AG10803 (cell line): Measurements from ENCODE around the gene PSMB3.
"Not testable (repeated sequence)": the region's sequence is repeated elsewhere in the genome, so short reads cannot be mapped to it uniquely, and the experiment has no call there.

Source experiments
- DNase-seq: peaks from one replicate; pipeline ENCODE4 v3.0.0; 2010; ENCODE audit warnings: low read depth
- H3K4me3 ChIP-seq: 2 replicates; pipeline ENCODE4 v1.5.1; 2011; ENCODE audit warnings: mild to moderate bottlenecking, low read length, control low read depth
- TF ChIP-seq, protein P1 (sequence below): conservative IDR thresholded peaks from 2 replicates; pipeline ENCODE4 v1.5.1; 2011; ENCODE audit warnings: mild to moderate bottlenecking, low read length, control low read depth, inconsistent platforms

The PSMB3 gene

DNA sequence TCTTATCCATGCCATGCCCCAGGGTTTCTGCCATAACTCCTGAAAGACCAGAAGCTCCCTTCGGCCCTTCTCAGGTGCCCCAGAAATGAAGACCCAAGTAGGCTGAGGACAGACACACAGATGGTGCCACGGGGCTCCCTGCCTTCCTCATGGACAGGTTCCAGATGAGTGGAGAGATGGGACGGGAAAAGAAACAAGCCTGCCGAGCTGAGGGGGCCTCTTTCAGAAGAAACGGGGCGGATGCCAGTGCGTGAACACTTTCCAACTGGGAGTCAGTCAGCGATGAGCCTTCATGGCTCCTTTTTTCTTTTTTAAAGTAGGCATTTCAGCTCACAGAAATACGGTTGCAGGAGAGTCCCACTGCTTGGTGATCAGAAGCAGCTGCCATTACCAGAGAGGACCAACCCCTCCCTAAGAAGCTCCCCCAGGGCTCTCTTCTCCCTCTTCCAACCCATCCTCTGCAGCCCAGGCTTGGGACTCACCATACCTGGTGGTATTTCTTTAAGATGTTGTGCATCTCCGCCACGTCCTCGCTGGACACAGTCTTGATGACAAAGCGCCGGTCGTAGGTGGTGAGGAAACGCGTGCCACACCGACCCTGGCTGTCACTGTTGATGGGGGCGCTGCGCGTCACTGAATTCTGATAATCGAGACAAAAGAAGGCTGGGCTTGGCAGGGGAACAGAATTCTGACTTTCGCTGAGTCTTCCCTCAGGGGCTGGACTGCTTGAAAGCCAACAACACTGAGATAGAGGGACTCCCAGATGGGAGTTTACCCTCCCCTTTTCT lies 27.6 kb downstream of the PSMB3 start:
- TF ChIP-seq, protein P1, sequence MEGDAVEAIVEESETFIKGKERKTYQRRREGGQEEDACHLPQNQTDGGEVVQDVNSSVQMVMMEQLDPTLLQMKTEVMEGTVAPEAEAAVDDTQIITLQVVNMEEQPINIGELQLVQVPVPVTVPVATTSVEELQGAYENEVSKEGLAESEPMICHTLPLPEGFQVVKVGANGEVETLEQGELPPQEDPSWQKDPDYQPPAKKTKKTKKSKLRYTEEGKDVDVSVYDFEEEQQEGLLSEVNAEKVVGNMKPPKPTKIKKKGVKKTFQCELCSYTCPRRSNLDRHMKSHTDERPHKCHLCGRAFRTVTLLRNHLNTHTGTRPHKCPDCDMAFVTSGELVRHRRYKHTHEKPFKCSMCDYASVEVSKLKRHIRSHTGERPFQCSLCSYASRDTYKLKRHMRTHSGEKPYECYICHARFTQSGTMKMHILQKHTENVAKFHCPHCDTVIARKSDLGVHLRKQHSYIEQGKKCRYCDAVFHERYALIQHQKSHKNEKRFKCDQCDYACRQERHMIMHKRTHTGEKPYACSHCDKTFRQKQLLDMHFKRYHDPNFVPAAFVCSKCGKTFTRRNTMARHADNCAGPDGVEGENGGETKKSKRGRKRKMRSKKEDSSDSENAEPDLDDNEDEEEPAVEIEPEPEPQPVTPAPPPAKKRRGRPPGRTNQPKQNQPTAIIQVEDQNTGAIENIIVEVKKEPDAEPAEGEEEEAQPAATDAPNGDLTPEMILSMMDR = no peak
- no peak overlapping the region for H3K4me3 ChIP-seq
- DNase-seq = no peak

DNA sequence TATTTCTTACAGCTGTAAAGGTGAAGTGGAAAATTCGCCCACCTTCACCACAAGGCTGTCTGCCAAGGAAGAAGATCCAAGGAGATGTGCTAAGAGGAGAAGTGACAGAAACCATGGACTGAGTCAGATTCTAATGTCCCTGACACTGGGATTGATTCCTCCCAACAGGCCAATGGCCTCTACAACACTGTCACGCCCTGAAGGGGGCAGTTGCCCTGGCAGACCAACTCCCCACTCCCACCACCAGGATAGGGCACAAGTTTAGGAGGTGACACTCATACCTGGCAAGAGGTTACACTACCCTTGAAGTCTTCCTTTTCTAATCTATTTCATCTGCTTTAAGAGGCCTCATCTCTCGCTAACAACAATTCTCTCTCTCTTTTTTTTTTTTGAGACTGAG lies 30.7 kb downstream of the PSMB3 start:
- TF ChIP-seq, protein P1 = no peak
- no peak for DNase-seq
- H3K4me3 ChIP-seq = no peak overlapping the region

DNA sequence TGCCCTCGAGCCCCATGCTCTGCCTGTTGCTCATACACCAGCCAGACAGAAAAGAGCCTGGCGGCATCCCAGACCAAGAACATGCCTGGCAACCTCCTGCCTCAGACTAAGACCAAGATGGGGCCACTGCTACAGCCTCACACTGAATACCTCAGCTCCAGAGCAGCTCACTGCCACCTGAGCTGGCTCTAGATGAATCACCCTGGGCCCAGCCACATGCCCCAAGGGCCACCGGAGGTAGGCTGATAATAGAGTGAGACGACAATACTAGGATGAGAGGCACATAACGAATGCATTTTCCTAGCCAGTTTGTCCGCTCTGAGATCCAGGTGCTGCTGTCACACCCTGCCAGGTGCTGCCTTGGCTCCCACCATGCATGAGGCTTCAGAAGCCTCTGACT lies 33.8 kb downstream of the PSMB3 start:
- DNase-seq = no peak

DNA sequence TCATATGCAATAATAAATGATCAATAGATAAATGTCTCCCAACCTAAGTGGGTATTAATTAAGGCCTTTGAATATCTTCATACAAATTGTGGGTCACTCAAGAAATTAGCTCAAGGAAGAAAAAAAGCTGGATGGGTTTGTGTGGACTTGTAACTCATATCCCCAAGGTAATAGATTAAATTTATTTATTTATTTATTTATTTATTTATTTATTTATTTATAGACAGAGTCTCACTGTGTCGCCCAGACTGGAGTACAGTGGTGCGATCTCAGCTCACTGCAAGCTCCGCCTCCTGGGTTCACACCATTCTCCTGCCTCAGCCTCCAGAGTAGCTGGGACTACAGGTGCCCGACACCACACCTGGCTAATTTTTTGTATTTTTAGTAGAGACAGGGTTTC lies 35.5 kb downstream of the PSMB3 start:
- H3K4me3 ChIP-seq, DNase-seq: not testable (repeated sequence)

More for the DNA sequence above, 33.8 kb downstream of the PSMB3 start:
- TF ChIP-seq, protein P1 = no peak
- no peak overlapping the region for H3K4me3 ChIP-seq

DNA sequence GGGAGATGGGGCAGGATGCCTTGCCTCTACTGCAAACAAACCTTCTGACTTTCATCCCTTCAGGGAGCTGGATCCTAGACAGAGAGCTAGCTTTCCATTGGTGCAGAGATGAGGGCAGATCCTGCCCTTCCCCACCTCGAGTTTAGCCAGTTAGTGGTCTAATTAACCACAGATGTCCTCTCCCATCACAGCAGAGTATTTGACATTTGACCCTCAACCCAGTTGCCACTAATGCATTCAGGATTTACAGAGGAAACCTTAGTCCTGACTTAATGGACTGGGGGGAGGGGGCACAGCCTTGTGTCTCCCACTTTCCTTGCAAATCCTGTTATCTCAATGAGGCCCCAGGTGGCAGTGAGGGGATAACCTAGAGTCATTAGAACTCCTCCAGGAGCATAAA lies 36.6 kb downstream of the PSMB3 start:
- TF ChIP-seq, protein P1 = no peak
- H3K4me3 ChIP-seq = no peak overlapping the region

DNA sequence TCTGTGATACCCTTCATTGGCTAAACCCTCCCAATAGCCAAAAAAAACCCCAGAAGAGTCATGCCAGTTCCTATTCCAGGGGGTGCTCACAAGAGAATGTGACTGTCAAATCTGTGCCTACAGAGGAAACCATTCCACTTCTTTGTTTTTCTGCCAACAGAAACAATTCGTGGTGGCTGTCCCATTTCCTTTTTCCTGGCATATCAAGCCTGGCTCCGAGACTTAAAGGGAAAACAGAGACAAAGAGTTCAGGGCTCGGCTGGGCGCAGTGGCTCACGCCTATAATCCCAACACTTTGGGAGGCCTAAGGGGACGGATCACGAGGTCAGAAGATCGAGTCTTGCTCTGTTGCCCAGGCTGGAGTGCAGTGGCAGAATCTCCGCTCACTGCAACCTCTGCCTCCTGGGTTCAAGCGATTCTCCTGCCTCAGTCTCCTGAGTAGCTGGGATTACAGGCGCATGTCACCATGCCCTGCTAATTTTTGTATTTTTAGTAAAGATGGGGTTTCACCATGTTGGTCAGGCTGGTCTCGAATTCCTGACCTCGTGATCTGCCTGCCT lies 37.7 kb downstream of the PSMB3 start:
- H3K4me3 ChIP-seq, DNase-seq: not testable (repeated sequence)

More for the DNA sequence above, 36.6 kb downstream of the PSMB3 start:
- DNase-seq = peak; percentile 22

DNA sequence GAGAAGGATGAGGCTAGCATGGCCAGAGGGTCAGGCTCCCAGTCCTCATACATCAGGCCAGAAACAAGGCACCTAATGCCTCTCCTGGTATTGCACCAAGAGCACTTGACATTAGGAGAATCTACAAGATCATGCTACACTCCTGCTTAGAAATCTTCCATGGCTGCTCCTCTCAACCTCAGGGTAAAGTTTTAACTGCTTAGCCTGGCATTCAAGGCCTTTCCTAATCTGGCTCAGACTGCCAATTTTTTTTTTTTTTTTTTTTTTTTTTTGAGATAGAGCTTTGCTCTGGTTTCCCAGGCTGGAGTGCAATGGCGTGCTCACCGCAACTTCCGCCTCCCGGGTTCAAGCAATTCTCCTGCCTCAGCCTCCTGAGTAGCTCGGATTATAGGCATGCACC lies 38.6 kb downstream of the PSMB3 start:
- DNase-seq = no peak
- TF ChIP-seq, protein P1 = no peak
- H3K4me3 ChIP-seq = no peak overlapping the region

DNA sequence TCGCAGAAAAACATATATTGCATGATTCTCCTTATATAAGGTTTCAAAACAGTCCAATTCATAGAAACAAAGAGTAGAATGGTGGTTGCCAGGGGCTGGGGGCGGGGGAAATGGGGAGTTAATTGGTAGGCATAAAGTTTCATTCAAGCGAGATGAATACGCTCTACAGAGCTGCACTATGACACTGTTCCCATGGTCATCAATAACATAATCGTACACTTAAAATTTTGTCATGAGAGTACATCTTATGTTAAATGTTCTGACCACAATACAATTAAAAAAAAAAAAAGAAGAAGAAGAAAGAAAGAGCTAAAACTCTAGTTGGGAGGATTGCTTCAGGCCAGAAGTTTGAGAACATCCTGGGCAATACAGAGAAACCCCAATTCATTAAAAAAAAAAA lies 41.7 kb downstream of the PSMB3 start:
- TF ChIP-seq, protein P1 = no peak
- no peak overlapping the region for H3K4me3 ChIP-seq
- DNase-seq = no peak
